Measurements from ENCODE around the gene ST3GAL6.

Gene ST3GAL6

DNA sequence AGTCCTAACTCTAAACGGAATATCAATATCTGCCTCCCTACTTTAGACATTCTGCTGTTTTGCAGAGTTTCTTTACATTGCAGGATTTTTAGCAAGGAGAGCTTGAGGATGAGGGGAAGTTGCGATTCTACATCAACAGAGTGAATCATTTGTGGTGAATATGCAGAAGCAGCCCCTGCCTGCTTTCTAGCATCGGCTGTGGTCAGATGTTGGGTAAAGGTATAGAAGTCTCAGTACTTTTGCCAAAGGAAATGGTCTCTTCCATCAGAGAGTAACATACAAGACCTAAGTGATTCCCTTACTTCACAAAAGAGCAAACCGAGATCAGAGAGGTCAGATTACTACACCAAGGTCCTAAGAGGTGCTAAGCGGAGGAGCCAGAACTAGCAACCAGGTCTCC is 15.2 kb downstream of the ST3GAL6 start:
- no peak overlapping the region for H3K4me3 ChIP-seq
- TF ChIP-seq, protein P1, sequence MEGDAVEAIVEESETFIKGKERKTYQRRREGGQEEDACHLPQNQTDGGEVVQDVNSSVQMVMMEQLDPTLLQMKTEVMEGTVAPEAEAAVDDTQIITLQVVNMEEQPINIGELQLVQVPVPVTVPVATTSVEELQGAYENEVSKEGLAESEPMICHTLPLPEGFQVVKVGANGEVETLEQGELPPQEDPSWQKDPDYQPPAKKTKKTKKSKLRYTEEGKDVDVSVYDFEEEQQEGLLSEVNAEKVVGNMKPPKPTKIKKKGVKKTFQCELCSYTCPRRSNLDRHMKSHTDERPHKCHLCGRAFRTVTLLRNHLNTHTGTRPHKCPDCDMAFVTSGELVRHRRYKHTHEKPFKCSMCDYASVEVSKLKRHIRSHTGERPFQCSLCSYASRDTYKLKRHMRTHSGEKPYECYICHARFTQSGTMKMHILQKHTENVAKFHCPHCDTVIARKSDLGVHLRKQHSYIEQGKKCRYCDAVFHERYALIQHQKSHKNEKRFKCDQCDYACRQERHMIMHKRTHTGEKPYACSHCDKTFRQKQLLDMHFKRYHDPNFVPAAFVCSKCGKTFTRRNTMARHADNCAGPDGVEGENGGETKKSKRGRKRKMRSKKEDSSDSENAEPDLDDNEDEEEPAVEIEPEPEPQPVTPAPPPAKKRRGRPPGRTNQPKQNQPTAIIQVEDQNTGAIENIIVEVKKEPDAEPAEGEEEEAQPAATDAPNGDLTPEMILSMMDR (IDR thresholded peaks at IDR 0.05): no peak
- peak overlapping the region in 1 of 2 donors; percentile 66 for H3K27ac ChIP-seq
- DNase-seq (ENCODE audit: low spot score): no peak

DNA sequence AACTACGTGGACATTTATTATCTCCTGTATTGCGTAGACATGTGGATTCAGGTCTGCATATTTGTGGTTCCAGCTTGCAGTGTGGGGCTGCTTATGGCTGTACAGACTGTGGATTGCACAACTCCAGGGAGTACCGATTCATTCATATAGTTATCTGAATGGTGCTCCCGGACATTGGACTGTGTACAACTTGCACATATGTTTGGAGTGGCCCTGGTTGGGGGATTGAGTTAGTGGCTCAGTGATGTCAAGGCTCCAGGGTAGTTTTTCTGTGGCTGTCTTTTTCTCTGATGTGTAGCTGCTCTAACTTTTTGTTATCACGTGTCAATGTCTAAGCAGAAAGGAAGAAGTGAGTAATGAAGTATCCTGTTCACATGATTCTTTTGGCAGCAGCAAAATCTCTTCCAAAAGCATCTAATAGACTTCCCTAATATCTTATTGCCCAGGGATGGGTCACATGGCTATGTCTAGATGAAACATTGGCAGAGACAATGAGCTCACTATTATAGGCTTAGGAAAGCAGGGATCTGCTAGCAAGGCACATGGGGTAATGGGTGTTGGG is 15.8 kb downstream of the ST3GAL6 start:
- TF ChIP-seq, protein P1 (IDR thresholded peaks at IDR 0.05): no peak
- peak overlapping the region; percentile 29 to 66 for H3K27ac ChIP-seq
- no peak for DNase-seq (ENCODE audit: low spot score)
- no peak overlapping the region for H3K4me3 ChIP-seq

DNA sequence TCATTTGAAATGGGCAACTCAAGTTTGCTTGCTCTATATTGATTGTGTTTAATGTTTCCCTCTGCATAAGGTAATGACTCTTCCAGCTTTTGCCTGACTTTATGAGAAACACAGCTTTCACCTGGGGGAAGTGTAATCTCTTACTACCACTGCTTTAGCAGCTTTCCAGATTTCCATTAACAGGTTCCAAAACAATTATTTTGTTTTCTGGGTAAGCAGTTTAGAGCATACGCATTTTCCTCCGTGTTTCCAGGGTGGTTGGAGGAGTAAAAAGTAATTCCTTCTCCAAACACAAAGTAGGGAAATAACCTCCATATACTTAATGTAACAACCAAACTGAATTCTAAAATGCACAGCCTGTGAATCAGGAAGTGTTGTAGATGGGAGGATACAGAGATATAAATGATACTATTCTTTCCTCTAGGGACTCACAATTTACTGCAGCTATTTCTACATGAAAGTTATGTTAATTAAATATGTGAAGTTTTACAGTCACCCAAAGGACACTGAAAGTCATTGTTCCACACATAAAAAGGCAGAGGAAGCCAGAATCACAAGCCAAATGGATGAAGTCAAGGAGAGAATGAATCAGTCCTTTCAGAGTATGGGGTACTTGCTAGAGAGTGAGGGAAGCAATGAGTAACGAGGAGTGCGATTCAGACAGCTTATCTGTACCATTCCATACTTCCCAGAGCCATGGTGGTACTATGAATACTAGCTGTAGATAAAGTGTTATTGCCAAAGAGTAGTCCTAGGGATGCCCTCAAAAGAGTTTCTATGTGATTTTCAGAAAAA is 16.6 kb downstream of the ST3GAL6 start:
- TF ChIP-seq, protein P1 (IDR thresholded peaks at IDR 0.05): no peak
- H3K4me3 ChIP-seq: no peak overlapping the region
- H3K27ac ChIP-seq: peak overlapping the region; percentile 24 to 66
- DNase-seq (ENCODE audit: low spot score): no peak

DNA sequence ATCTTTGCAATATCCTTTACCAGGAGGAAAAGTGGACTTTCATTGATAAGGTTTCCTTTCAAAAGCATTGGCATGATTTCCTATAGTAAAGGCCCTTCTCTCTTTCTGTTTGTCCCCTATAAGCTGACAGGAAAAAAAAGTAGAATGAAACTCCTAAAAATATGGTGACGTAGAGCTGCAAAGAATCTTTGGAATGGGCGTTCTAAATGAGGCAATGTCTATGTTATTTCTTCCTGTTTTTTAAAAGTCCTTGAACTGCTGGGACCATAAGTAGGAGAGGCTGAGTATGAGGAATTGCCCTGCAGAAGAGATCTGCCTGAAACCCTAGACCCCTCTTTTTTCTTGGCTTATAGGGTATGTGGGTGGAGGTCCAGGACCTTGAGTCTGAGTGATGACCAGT is 17.2 kb downstream of the ST3GAL6 start:
- TF ChIP-seq, protein P1 (IDR thresholded peaks at IDR 0.05): no peak
- no peak for DNase-seq (ENCODE audit: low spot score)

DNA sequence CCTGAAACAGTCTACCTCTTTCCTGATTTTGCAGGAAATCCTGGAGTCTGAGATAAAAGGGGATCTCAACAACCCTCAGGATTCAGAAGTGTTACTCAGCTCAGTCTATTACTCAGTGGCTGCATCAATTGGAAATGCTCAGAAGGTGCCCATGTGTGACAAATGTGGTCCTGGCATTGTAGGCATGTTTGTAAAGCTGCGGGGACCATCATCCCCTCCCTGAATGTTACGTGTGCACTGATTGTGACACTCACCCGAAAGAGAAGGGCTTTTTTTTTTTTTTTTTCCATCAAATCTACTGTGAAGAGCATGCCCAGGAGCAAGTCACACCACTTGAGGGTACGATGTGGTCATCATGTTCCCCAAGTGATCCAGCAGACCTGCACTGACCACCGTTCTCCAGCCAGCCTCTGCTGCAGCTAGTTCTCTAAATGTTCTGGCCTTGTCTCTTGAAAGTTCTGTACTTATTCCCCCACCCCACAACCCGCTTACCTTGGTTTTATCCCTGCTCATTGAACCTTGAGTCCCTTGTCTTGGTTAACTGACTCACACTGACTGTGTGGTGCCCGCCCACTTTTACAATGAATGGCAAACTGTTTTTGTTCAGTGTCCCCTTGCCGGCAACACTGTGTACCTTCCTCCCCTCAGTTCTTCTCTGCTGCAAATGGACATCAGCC is 19.8 kb downstream of the ST3GAL6 start:
- no peak for DNase-seq (ENCODE audit: low spot score)
- Histone ChIP-seq H3K4me3 (no peak overlapping the region), H3K27ac (peak overlapping the region in 1 of 2 donors; percentile 80)
- TF ChIP-seq, protein P1 (IDR thresholded peaks at IDR 0.05): no peak

More for the DNA sequence above, 17.2 kb downstream of the ST3GAL6 start:
- Histone ChIP-seq H3K27ac (peak overlapping the region; percentile 24 to 66), H3K4me3 (no peak overlapping the region)

DNA sequence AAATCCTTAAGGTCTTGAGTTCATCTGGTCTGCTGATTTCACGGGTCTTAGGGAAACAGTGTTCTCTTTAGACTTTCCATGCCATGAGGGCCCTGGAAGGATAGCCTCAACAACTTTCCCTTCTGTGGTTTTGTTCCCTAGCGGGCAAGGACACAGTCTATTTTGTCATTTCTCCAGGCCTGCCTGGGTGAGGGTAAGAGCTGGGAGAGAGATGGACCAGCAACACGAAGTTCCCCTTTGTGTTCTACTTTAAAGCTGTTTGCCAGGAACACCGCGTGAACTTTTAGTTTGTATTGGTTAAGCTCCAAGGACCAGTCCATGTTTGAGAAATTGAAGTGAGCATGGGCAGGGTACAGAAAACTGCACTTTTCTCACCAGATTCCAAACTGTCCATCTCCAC is 20.9 kb downstream of the ST3GAL6 start:
- H3K27ac ChIP-seq: peak overlapping the region; percentile 2 to 80
- TF ChIP-seq, protein P1 (IDR thresholded peaks at IDR 0.05): no peak
- peak overlapping the region; percentile 0 for H3K4me3 ChIP-seq
- DNase-seq (ENCODE audit: low spot score): no peak
